Activated T-cell treated with anti-CD3 and anti-CD28 coated beads, Interleukin-2, amount 50 U/mL, for 24 hours (primary cell): ENCODE measurements around the gene ARPC5.

Source experiments
- DNase-seq: peaks from one replicate; pipeline ENCODE4 v3.0.0-alpha.2; 2020
- H3K27ac Mint-ChIP-seq: 2 replicates; pipeline ENCODE4 v1.8.0; 2020; ENCODE audit warnings: mild to moderate bottlenecking, mixed read lengths
- H3K27me3 Mint-ChIP-seq: 2 replicates; pipeline ENCODE4 v1.8.0; 2020; ENCODE audit warnings: mixed read lengths
- H3K36me3 Mint-ChIP-seq: 2 replicates; pipeline ENCODE4 v1.8.0; 2020; ENCODE audit warnings: low read depth, mixed read lengths
- H3K4me1 Mint-ChIP-seq: 2 replicates; pipeline ENCODE4 v1.8.0; 2020; ENCODE audit warnings: low read depth, mixed read lengths
- H3K4me3 Mint-ChIP-seq: 2 replicates; pipeline ENCODE4 v1.8.0; 2020; ENCODE audit warnings: mild to moderate bottlenecking, moderate library complexity, mixed read lengths
- H3K9me3 Mint-ChIP-seq: 2 replicates; pipeline ENCODE4 v1.8.0; 2020; ENCODE audit warnings: mixed read lengths

Gene ARPC5

DNA sequence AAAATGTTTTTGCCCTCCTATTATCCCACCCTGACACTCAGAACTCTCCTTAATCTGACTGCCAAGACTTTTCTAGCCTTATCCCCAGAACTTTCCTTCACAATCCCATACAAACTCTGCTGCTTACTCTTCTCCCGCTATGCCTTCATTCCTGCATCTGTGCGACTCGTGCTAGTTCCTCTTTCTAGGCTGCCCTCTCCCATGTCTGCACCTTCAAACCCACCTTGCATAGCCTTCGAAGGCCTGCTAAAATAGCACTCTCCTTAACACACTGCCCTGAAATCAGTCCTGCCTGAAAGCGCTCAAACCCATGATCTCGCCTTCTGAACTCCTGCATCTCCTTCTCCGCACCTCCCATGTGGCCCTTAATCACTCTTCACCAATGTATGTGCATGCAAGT is 42.9 kb downstream of the ARPC5 start:
- no peak for DNase-seq
- Mint-ChIP-seq H3K27ac (no peak overlapping the region), H3K4me1 (peaks cover 36% of the 10 kb centered on the region), H3K36me3 (no peaks in the 10 kb centered on the region), H3K9me3 (no peaks in the 10 kb centered on the region), H3K4me3 (no peak overlapping the region), H3K27me3 (peaks cover 7% of the 10 kb centered on the region)

DNA sequence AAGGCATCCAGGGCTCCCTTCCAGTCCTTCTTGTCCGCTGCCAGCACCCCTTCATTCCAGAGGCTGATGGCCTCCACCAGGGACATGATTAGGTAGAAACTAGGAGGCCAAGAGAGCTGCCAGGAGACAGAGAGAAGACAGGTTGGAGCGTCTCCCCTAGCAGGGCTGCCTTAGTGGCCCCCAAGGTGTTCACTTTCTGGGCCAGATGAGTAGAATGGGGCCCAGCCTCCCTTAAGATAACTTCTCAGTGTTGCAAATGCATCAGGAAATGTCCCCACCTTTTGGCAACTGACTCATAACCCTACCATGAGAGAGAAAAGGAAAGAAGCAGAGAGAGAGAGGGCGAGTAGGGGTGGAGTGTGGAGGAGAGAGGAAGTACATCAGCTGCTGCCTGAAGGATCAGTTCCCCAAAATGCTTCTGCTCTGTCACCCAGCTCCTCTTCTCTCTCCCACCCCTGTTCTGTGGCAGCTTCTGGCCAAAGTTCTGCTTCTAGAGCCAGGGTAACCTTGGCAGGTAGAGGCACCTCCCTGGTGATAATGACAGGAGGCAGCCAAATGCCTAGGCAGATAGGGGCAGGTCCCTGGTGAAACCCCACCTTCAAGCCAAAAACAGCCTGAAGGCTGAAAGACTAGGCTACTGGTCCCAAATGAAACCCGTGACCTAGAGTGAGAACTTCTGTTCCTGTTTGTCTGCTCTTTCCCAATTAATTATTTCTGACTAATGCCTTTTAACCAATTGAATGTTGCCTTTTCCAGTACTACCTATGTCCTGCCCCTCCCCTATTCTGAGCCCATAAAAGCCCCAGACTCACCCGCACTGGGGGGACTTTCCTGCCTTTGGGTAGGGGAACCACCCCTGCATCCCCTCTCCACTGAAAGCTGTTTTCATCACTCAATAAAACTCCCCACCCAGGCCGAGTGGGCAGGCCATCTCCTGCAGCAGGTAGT is 45.1 kb downstream of the ARPC5 start, which contains the start of gene NCF2:
Gene NCF2 (minus strand): TSS at position 216 of the 948 bp plus-strand sequence. CDS start 130 bp downstream, at position 86.
- H3K9me3 Mint-ChIP-seq, result no peaks in the 10 kb centered on the region
- DNase-seq, result no peak
- peaks cover 36% of the 10 kb centered on the region for H3K4me1 Mint-ChIP-seq
- H3K27me3 Mint-ChIP-seq, result peaks cover 7% of the 10 kb centered on the region
- no peaks in the 10 kb centered on the region for H3K36me3 Mint-ChIP-seq
- peak within 1 kb of the TSS; percentile 85 for H3K27ac Mint-ChIP-seq
- H3K4me3 Mint-ChIP-seq, result peak within 1 kb of the TSS; percentile 23

DNA sequence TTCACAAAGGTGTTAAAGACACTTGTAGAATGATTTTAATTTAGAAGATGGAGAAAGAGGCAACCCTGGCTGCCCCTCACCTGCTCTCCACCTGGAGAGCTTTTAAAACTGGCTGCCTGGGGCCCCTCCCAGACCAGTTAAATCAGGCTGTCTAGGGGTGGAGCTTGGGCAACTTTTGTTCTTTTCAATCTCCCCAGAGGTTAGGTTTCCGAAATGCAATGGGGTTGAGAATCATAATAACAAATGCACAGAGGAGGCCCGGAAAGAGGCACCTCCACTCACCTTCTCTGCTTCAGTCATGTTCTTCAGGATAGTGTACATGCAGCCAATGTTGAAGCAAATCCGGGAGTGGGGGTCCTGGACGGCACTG is 45.7 kb downstream of the ARPC5 start:
- peaks cover 36% of the 10 kb centered on the region for H3K4me1 Mint-ChIP-seq
- peaks cover 4% of the 10 kb centered on the region for H3K27me3 Mint-ChIP-seq
- peak overlapping the region; percentile 23 for H3K4me3 Mint-ChIP-seq
- no peaks in the 10 kb centered on the region for H3K9me3 Mint-ChIP-seq
- peak overlapping the region; percentile 85 for H3K27ac Mint-ChIP-seq
- DNase-seq, result no peak
- no peaks in the 10 kb centered on the region for H3K36me3 Mint-ChIP-seq

DNA sequence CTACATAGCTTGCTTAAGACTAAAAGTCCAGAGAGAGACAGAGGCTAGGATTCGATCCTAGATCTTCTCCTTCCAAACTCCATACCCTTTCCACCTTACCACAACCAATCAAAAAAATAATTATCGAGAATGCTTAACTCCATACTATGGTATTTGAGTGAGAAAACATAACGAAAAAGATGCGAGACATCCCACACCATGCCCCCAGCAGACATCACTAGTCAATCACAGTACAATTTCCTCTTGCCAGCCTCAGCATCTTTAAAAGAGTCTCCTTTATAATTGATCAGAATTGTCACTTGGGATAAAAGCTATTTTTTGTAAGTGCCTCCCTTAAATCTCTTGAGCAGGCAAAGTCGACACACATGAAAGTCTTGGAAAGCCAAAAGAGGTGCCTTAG is 46.2 kb downstream of the ARPC5 start:
- no peak overlapping the region for H3K4me3 Mint-ChIP-seq
- DNase-seq, result no peak
- H3K27me3 Mint-ChIP-seq, result peaks cover 4% of the 10 kb centered on the region
- H3K36me3 Mint-ChIP-seq, result no peaks in the 10 kb centered on the region
- no peaks in the 10 kb centered on the region for H3K9me3 Mint-ChIP-seq
- H3K4me1 Mint-ChIP-seq, result peaks cover 36% of the 10 kb centered on the region
- H3K27ac Mint-ChIP-seq, result no peak overlapping the region

DNA sequence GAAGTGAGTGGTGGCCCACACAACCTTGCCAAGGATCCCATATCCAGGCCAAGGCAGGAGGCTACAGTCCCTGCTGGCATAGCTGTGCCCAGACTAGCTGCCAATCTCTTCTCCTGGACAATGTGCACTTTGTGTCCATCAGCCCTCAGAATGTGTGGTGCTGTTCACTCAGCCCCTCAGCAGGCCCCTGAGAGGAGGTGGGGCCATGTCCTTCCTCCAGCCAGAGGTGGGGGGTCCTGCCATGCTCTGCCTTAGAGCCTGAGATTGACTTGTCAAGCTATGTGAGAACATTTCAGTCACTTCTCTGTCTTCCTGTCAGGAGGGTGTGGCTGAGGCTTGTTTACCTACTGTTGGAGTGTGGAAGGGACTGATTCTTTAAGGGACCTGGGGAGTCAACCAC is 46.8 kb downstream of the ARPC5 start:
- no peak overlapping the region for H3K27ac Mint-ChIP-seq
- no peaks in the 10 kb centered on the region for H3K36me3 Mint-ChIP-seq

DNA sequence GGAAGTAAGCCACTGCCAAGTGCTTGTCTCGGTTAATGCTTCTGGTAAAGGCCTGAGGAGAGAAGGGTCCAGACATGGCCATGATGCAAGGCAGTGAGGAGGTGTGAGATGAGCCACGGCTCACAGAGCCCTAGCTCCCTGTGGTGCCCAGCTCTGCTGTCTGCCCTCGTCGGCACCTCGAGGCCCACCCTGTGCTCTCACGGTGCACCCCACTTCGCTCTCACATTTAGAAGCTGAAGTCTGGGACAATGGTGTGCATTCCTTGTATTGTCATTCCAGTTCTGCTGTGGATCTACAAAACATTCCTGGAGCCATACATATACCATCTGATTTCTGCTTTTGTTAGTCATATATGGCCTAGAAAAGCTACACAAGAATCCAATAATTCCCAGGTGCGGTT is 48.7 kb downstream of the ARPC5 start:
- Mint-ChIP-seq H3K36me3 (no peaks in the 10 kb centered on the region), H3K4me3 (no peak overlapping the region), H3K27me3 (no peaks in the 10 kb centered on the region), H3K27ac (no peak overlapping the region), H3K4me1 (peaks cover 27% of the 10 kb centered on the region), H3K9me3 (no peaks in the 10 kb centered on the region)
- no peak for DNase-seq

More for the DNA sequence above, 46.8 kb downstream of the ARPC5 start:
- DNase-seq, result no peak
- Mint-ChIP-seq H3K4me3 (no peak overlapping the region), H3K27me3 (peaks cover 4% of the 10 kb centered on the region), H3K4me1 (peaks cover 36% of the 10 kb centered on the region), H3K9me3 (no peaks in the 10 kb centered on the region)

DNA sequence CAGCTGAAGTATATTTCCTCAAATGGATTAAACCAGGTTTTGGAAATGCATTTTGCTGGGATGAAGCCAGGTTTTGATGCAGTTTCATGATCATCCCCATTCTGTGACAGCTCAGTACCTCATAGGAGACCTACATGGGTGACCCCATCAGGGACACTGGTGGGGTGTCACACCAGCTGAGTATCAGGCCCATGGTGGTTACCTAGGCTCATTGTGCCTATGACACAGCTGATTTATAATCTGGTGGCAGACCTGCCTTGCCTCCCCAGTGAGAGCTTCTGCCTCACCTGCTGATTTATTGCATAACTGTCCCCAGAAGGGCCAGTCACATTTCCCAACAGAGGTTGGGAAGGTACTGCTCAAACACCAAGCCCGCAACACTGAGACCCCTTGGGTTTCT is 49.1 kb downstream of the ARPC5 start:
- H3K4me1 Mint-ChIP-seq, result peaks cover 27% of the 10 kb centered on the region
- no peak overlapping the region for H3K4me3 Mint-ChIP-seq
- H3K27ac Mint-ChIP-seq, result no peak overlapping the region
- no peak for DNase-seq
- no peaks in the 10 kb centered on the region for H3K9me3 Mint-ChIP-seq
- H3K36me3 Mint-ChIP-seq, result no peaks in the 10 kb centered on the region
- H3K27me3 Mint-ChIP-seq, result no peaks in the 10 kb centered on the region

DNA sequence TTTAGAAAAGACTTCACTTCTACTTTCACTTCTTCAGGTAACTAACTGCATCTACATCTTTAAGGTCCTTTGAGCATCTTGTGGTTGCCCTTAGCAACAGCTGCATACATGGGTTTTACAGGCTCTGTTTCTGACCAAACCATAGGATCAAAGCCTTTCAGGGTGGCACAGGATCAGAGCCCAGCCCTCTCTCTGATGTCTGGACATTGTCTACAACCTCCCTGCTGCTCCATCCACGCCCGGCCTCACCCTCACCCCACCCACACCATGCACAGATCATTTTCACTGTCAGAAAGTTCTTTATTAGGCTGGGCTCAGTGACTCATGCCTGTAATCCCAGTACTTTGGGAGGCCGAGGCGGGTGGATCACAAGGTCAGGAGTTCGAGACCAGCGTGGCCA is 50.5 kb downstream of the ARPC5 start:
- Mint-ChIP-seq H3K4me3 (no peak overlapping the region), H3K36me3 (no peaks in the 10 kb centered on the region), H3K9me3 (no peaks in the 10 kb centered on the region), H3K27me3 (no peaks in the 10 kb centered on the region), H3K4me1 (peaks cover 20% of the 10 kb centered on the region), H3K27ac (no peak overlapping the region)
- DNase-seq, result no peak

DNA sequence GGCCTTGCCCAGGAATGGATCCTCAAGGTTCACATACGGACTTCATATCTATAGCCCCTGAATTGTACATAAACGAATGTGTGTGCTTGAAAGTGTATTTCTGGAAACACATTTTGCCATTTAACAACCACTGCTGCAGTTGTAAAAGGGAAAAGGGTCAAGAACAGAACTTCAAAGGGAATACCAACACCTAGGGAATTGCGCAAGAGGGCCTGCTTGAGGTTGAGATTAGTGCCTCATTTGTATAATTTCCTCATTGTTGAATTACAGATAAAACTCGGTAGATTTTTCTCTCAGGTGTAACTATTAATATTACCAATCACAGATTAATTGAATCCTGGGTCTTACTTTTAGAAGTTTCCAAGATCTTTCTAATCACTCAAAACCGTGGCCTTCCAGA is 51.4 kb downstream of the ARPC5 start:
- no peak overlapping the region for H3K4me3 Mint-ChIP-seq
- H3K4me1 Mint-ChIP-seq, result peaks cover 17% of the 10 kb centered on the region
- no peak for DNase-seq
- H3K27me3 Mint-ChIP-seq, result no peaks in the 10 kb centered on the region
- H3K36me3 Mint-ChIP-seq, result no peaks in the 10 kb centered on the region
- no peak overlapping the region for H3K27ac Mint-ChIP-seq
- H3K9me3 Mint-ChIP-seq, result no peaks in the 10 kb centered on the region

DNA sequence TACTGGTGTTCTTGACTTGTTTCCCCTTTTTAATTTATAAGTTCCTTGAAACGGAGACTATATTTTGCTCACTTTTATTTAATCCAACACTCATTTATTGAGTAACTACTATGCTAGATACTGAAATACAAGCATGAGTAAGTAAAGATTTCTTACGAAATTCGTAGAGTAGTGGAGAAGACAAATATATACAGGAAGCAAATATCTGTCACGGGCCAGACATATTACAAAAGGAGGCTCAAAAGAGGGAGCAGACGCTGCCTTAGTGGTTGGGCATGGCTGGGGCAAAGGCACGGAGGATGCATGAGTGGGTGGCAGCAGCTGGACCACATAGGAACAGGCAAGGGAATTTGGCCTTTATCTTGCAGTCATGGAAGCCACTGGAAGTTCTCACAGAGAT is 52.1 kb downstream of the ARPC5 start:
- no peak overlapping the region for H3K4me3 Mint-ChIP-seq
- H3K36me3 Mint-ChIP-seq, result no peaks in the 10 kb centered on the region
- H3K9me3 Mint-ChIP-seq, result no peaks in the 10 kb centered on the region
- no peak for DNase-seq
- no peak overlapping the region for H3K27ac Mint-ChIP-seq
- H3K27me3 Mint-ChIP-seq, result no peaks in the 10 kb centered on the region
- H3K4me1 Mint-ChIP-seq, result peaks cover 12% of the 10 kb centered on the region

DNA sequence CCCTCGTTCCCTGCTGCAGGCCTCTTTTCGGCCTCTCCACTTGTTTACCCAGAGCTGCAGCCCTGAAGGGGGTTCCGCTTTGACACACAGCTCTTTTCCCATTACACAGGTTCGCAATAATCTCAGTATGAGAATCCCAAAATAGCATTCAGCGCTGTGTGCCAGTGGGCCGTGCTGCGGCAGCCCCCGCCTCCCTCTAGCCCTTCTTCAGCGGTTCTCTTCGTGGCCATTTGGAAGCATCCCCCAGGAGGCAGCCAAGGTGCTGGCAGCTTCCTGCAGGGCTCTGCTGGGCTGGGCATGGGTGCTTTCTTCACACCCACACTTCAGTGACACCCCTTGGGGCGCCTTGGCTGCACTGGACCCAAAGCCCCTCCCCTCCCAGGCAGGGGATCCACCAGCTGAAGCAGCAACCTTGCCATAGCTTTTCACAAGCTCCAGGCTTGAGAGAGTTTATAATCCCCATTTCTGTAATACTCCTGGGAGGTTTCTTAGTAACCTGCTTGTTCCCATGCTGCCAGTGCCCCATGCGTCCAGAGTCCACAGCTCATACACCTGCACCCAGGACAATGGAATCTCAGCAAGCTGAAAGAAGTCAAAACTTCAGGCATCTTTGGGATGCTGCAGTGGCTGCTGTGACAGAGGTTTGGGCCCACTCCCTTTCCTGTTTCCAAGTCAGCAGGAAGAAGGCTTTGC is 53.4 kb downstream of the ARPC5 start:
- Mint-ChIP-seq H3K4me3 (no peak overlapping the region), H3K27ac (no peak overlapping the region), H3K36me3 (no peaks in the 10 kb centered on the region), H3K9me3 (no peaks in the 10 kb centered on the region), H3K27me3 (no peaks in the 10 kb centered on the region), H3K4me1 (peaks cover 9% of the 10 kb centered on the region)
- DNase-seq, result no peak

DNA sequence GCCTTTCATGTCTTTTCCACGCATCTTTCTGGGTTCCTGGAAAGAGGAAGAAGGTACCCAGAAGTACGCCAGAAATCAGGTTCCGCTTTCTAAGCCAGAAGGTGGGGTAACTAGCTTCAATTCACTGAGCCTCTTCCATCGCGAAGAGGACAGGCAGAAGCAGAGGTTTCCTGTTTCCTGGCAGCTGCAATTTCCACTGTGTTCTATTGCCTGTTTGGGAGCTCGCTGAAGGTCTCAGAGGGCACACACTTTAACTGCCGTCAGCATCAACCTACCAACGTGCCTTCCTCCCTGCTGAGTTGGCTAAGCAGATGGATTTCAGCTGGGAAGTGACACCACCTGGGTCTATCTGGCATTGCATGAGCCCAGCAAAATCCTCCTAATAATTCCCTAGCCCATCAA is 55.3 kb downstream of the ARPC5 start:
- Mint-ChIP-seq H3K9me3 (no peaks in the 10 kb centered on the region), H3K27me3 (no peaks in the 10 kb centered on the region), H3K4me3 (peak overlapping the region; percentile 18), H3K27ac (peak overlapping the region; percentile 55), H3K4me1 (peaks cover 9% of the 10 kb centered on the region), H3K36me3 (no peaks in the 10 kb centered on the region)
- DNase-seq, result no peak

DNA sequence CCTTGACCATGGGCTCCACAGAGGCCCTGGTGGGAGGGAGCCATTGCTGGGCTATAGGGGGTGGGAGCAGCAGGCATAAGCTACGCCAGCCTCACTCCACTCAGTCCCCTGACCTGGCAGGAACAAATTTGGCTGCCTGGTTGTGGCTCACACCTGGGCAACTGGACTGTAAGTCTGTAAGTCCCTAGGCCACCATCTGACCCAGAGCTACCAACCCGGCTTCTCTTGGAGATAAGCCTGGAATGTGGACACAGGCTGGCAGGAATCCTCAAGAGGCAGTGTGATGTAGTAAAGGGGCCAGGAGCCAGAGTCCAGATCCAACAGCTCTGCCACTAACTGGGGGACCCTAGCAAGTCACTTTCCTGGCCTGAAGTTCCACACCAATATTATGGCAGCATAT is 56.7 kb downstream of the ARPC5 start:
- H3K4me1 Mint-ChIP-seq, result peaks cover 9% of the 10 kb centered on the region
- no peak overlapping the region for H3K27ac Mint-ChIP-seq
- no peak overlapping the region for H3K4me3 Mint-ChIP-seq
- H3K9me3 Mint-ChIP-seq, result no peaks in the 10 kb centered on the region
- no peaks in the 10 kb centered on the region for H3K27me3 Mint-ChIP-seq
- H3K36me3 Mint-ChIP-seq, result no peaks in the 10 kb centered on the region
- no peak for DNase-seq

DNA sequence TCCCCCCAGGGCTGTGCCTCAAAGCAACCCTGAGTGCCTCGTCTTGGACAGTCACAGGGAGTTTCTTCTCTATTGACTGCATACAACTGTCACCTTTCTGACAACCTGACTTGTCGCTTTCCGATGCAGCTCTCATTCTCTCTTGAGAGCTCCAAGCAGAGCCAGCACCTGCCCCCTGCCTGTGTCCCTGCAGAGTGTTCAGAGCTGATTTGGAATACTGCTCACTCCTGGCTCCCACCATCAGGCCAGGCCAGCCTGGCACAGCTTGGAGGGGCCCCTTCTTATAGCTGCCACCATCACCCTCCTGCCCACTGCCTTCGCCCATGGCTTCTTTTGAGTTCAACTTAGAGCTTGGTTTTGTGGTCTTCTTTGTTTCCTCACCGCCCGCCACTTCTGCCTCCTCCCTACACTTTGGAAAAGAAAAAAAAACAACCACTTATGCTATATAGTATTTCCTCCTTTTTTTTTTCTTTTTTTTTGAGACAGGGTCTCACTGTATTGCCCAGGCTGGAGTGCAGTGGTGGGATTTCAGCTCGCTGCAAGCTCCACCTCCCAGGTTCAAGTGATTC is 57.6 kb downstream of the ARPC5 start:
- H3K4me1 Mint-ChIP-seq, result peaks cover 9% of the 10 kb centered on the region
- DNase-seq, result no peak
- no peak overlapping the region for H3K4me3 Mint-ChIP-seq
- no peaks in the 10 kb centered on the region for H3K9me3 Mint-ChIP-seq
- no peak overlapping the region for H3K27ac Mint-ChIP-seq
- no peaks in the 10 kb centered on the region for H3K36me3 Mint-ChIP-seq
- no peaks in the 10 kb centered on the region for H3K27me3 Mint-ChIP-seq

DNA sequence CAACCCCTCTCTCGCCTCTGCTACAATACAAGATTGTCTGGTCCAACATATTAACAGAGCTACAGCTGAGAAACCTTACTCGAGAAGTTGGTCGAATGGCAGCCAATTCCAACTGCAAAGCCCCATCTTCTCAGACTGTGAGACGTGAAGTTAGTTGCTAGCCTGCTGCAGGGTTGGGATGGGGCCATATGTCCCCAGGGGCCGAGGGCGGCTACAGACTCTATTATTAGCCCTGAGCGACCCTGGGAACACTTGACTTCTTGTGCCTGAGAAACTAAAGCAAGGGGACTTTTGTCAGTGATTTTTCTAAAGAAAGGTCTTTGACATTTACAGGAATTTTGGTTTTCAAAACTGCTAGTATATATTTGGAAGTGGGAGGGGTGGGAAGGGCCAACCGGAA is 59.0 kb downstream of the ARPC5 start:
- H3K4me1 Mint-ChIP-seq, result peaks cover 9% of the 10 kb centered on the region
- no peak overlapping the region for H3K4me3 Mint-ChIP-seq
- H3K9me3 Mint-ChIP-seq, result no peaks in the 10 kb centered on the region
- no peak for DNase-seq
- H3K27me3 Mint-ChIP-seq, result peaks cover 2% of the 10 kb centered on the region
- no peak overlapping the region for H3K27ac Mint-ChIP-seq
- H3K36me3 Mint-ChIP-seq, result no peaks in the 10 kb centered on the region
